ENCODE results near the gene TAF11. TPM values are rescaled to one million over a fixed set of nuclear protein-coding genes. Genes with fewer than 3 reads are reported as not detected.
"Not testable (repeated sequence)": the region's sequence is repeated elsewhere in the genome, so short reads cannot be mapped to it uniquely, and the experiment has no call there.

TAF11 gene
- total and polyA plus RNA-seq, 8 donors, result 22.6 to 52.1 (median 49.9) TPM

GRCh38 chr6:34906826-34907225, 19.0 kb upstream of the TAF11 start:
- no peaks in the 10 kb centered on the region for H3K27me3 ChIP-seq
- no peak for ATAC-seq
- H3K36me3 ChIP-seq, result no peaks in the 10 kb centered on the region
- H3K27ac ChIP-seq, result no peak overlapping the region
- H3K4me1 ChIP-seq, result peaks cover 3 to 17% of the 10 kb centered on the region in 2 donors
- intact Hi-C loops (cut with DNase I), result no loop called here
- DNase-seq, result no peak
- H3K9me3 ChIP-seq, result no peaks in the 10 kb centered on the region
- no peak overlapping the region for H3K4me3 ChIP-seq
- TF ChIP-seq CTCF (IDR thresholded peaks at IDR 0.05), result no peak

DNA sequence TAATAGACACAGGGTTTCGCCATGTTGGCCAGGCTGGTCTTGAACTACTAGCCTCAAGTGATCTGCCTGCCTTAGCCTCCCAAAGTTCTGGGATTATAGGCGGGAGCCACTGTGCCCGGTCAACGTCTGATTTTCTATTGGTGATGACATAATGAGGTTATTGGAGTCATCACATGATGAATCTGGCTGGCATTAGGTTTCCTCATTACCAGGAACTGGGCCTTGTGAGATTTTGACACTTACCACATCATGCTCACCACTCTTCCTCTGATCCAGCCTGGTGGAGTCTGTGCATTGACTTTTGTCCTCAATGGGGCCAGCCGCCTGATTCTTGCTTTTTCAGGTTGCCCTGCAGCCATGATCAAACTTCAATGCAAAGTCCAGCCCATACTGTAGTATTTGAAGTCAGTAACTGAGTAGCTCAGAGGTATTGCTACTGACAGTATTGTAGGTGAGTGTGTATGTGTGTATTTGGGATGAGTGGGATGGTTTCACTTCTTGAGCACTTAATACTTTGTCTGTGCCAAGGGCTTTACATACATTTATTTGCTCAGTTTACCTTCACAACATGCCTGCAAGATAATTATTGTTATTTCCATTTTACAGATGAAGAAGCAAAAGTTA, 17.3 kb upstream of the TAF11 start:
- Histone ChIP-seq H3K36me3 (no peaks in the 10 kb centered on the region), H3K27me3 (no peaks in the 10 kb centered on the region), H3K27ac (peak overlapping the region in 1 of 2 donors; percentile 7), H3K9me3 (no peaks in the 10 kb centered on the region), H3K4me1 (peaks cover 3 to 27% of the 10 kb centered on the region in 2 donors), H3K4me3 (no peak overlapping the region)
- DNase-seq (no peak), ATAC-seq (peak; percentile 24)
- no peak for TF ChIP-seq CTCF (IDR thresholded peaks at IDR 0.05)
- intact Hi-C loops (cut with DNase I), result no loop called here

DNA sequence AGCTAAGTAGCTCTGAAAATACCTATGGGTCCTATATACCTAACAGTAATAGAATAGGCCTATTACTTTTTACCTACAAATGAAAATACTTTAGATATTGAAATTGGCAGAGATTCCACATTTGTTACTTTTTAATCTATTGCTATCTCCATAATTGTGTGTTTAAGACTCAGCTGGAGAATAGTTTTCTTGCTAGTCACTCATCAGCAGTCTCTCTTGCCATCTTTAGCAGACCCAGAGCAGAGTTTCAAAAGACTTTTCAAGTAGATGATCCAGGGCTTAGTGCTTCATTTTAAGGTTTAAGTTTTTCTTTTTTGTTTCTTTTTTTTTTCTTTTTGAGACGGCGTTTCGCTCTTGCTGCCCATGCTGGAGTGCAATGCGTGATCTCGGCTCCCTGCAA, 14.1 kb upstream of the TAF11 start:
- no peak overlapping the region for H3K27ac ChIP-seq
- H3K36me3 ChIP-seq, result no peaks in the 10 kb centered on the region
- intact Hi-C loops (cut with DNase I), result no loop called here
- no peak overlapping the region for H3K4me3 ChIP-seq
- no peaks in the 10 kb centered on the region for H3K9me3 ChIP-seq
- peaks cover 3 to 25% of the 10 kb centered on the region in 2 donors for H3K4me1 ChIP-seq
- DNase-seq, result no peak
- no peaks in the 10 kb centered on the region for H3K27me3 ChIP-seq
- no peak for ATAC-seq
- no peak for TF ChIP-seq CTCF (IDR thresholded peaks at IDR 0.05)

GRCh38 chr6:34900321-34901031, 12.6 kb upstream of the TAF11 start:
- Histone ChIP-seq H3K27me3 (no peaks in the 10 kb centered on the region), H3K4me3 (no peak overlapping the region), H3K4me1 (peaks cover 3 to 24% of the 10 kb centered on the region in 2 donors), H3K9me3 (no peaks in the 10 kb centered on the region), H3K27ac (no peak overlapping the region), H3K36me3 (no peaks in the 10 kb centered on the region)
- no peak for ATAC-seq
- no peak for TF ChIP-seq CTCF (IDR thresholded peaks at IDR 0.05)
- intact Hi-C loops (cut with DNase I), result no loop called here
- no peak for DNase-seq

- H3K27me3 ChIP-seq; H3K36me3 ChIP-seq; ATAC-seq; H3K4me3 ChIP-seq; H3K9me3 ChIP-seq; H3K27ac ChIP-seq; intact Hi-C loops (cut with DNase I); DNase-seq: not testable (repeated sequence)
- peaks cover 3 to 17% of the 10 kb centered on the region in 2 donors for H3K4me1 ChIP-seq
Measured at GRCh38 chr6:34899748-34900147, 11.9 kb upstream of the TAF11 start.
